ENCODE measurements around the gene PDE9A. TPM values are rescaled to one million over a fixed set of nuclear protein-coding genes. Genes with fewer than 3 reads are reported as not detected.

PDE9A gene
- total and polyA plus RNA-seq, 2 experiments from 2014 or later, result not detected

DNA sequence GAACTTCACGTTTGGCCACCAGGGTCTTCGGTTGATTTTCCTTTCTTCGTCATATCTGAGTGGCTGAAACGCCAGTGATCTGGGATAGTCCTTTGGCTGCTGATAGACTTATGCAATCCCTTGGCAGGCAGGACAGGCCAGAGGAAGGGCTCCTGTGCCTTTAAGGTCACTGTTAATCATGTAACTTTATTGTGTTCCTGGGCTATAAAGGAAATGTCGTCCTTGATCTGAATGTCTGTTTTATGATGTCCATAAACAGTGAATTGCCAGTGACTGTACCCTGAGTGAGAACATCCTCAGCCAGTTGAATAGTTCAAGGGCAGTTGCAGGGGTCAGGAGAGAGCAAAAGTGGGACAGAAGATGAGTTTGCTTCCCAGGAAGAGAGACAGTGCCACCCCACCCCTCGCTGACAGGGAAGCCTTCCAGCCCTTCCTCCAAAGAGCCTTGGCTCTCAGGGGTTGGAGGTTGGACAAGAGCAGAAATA lies 68.0 kb downstream of the PDE9A start:
- Histone ChIP-seq H3K27me3 (replicated peaks; ENCODE audit: insufficient read depth) (peaks cover 16% of the 10 kb centered on the region), H3K36me3 (ENCODE audit: low read depth) (no peaks in the 10 kb centered on the region), H3K4me1 (ENCODE audit: insufficient read depth) (peaks cover 22% of the 10 kb centered on the region), H4K20me1 (ENCODE audit: insufficient read depth) (no peaks in the 10 kb centered on the region), H3K9ac (no peak overlapping the region), H3K79me2 (ENCODE audit: insufficient read depth) (no peaks in the 10 kb centered on the region), H3F3A (ENCODE audit: insufficient read depth) (no peaks in the 10 kb centered on the region), H2AFZ (no peak overlapping the region), H3K9me2 (ENCODE audit: insufficient read depth) (no peaks in the 10 kb centered on the region), H3K9me3 (ENCODE audit: low read depth) (no peaks in the 10 kb centered on the region), H3K27ac (no peak overlapping the region), H3K4me3 (no peak overlapping the region), H3K4me2 (ENCODE audit: unreplicated experiment) (peak overlapping the region; percentile 10)
- in situ Hi-C loops (cut with MboI), result no loop called here
- peak; percentile 32 for DNase-seq
- 2 to 5% methylated on average over 6 of the region's 6 CpGs for WGBS, 2 experiments (ENCODE audit: low coverage in 1 of 2, low lambda C conversion rate in 2 of 2, missing lambda C conversion rate in 2 of 2)
- no peak for TF ChIP-seq EZH2phosphoT487 (IDR thresholded peaks at IDR 0.05; ENCODE audit: insufficient read depth, low read depth)
- TF ChIP-seq EZH2 (IDR thresholded peaks at IDR 0.05; ENCODE audit: insufficient read depth, poor library complexity, severe bottlenecking), result no peak

- peaks cover 15% of the 10 kb centered on the region for H3K27me3 ChIP-seq (replicated peaks; ENCODE audit: insufficient read depth)
- no peaks in the 10 kb centered on the region for H3F3A ChIP-seq (ENCODE audit: insufficient read depth)
- H3K9me2 ChIP-seq (ENCODE audit: insufficient read depth), result no peaks in the 10 kb centered on the region
- no peaks in the 10 kb centered on the region for H3K9me3 ChIP-seq (ENCODE audit: low read depth)
- H2AFZ ChIP-seq, result no peak overlapping the region
- no peak for DNase-seq
- H3K4me3 ChIP-seq, result no peak overlapping the region
- H3K27ac ChIP-seq, result no peak overlapping the region
- H3K79me2 ChIP-seq (ENCODE audit: insufficient read depth), result no peaks in the 10 kb centered on the region
- in situ Hi-C loops (cut with MboI), result no loop called here
- H3K36me3 ChIP-seq (ENCODE audit: low read depth), result no peaks in the 10 kb centered on the region
- WGBS, 2 experiments (ENCODE audit: low coverage in 1 of 2, low lambda C conversion rate in 2 of 2, missing lambda C conversion rate in 2 of 2), result 64 to 71% methylated on average over 11 of the region's 11 CpGs
- no peak for TF ChIP-seq EZH2 (IDR thresholded peaks at IDR 0.05; ENCODE audit: insufficient read depth, poor library complexity, severe bottlenecking)
- no peak for TF ChIP-seq EZH2phosphoT487 (IDR thresholded peaks at IDR 0.05; ENCODE audit: insufficient read depth, low read depth)
- peaks cover 22% of the 10 kb centered on the region for H3K4me1 ChIP-seq (ENCODE audit: insufficient read depth)
- no peaks in the 10 kb centered on the region for H4K20me1 ChIP-seq (ENCODE audit: insufficient read depth)
- H3K9ac ChIP-seq, result no peak overlapping the region
- H3K4me2 ChIP-seq (ENCODE audit: unreplicated experiment), result no peak overlapping the region
Measured at GRCh38 chr21:42722153-42722552, 68.7 kb downstream of the PDE9A start.

DNA sequence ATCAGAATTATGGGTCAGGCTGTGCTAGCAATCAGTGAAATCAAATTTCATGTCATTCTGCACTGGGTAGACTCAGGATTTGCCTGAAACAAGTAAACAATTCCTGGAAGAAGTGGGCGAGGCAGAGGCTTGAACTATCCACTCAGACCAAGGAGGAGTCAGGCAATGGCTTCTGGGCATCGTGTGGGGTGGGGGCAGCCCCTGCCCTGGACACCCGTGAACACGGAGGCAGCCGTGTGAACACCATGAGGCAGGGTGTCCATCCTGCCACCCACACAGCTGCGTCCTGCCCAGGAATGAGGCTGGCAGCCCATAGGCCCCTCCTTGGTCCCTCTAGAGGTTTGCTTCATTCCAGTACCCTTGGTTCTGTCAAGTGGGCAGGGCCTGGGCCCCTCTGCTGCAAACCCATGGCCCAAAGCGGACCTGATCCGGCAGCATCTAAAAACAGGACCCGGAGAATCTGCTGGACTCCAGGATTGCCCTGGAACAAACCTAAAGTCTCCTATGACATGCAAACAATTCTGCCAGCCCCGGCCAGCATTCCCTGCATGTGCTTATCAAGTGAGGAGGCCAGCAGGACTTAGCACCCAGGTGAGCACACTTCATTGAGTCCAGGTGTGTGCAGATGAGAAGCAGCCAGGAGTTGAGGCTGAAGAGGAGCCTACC lies 69.5 kb downstream of the PDE9A start:
- Histone ChIP-seq H3K4me3 (no peak overlapping the region), H3K4me2 (ENCODE audit: unreplicated experiment) (no peak overlapping the region), H2AFZ (no peak overlapping the region), H3F3A (ENCODE audit: insufficient read depth) (no peaks in the 10 kb centered on the region), H3K79me2 (ENCODE audit: insufficient read depth) (no peaks in the 10 kb centered on the region), H3K9me3 (ENCODE audit: low read depth) (no peaks in the 10 kb centered on the region), H3K36me3 (ENCODE audit: low read depth) (no peaks in the 10 kb centered on the region), H3K27ac (no peak overlapping the region), H3K9me2 (ENCODE audit: insufficient read depth) (no peaks in the 10 kb centered on the region), H3K27me3 (replicated peaks; ENCODE audit: insufficient read depth) (peaks cover 18% of the 10 kb centered on the region), H3K9ac (no peak overlapping the region), H4K20me1 (ENCODE audit: insufficient read depth) (no peaks in the 10 kb centered on the region), H3K4me1 (ENCODE audit: insufficient read depth) (peaks cover 22% of the 10 kb centered on the region)
- WGBS, 2 experiments (ENCODE audit: low coverage in 1 of 2, low lambda C conversion rate in 2 of 2, missing lambda C conversion rate in 2 of 2), result 57% methylated on average over 10 of the region's 10 CpGs
- in situ Hi-C loops (cut with MboI), result no loop called here
- TF ChIP-seq EZH2 (IDR thresholded peaks at IDR 0.05; ENCODE audit: insufficient read depth, poor library complexity, severe bottlenecking) (no peak), EZH2phosphoT487 (IDR thresholded peaks at IDR 0.05; ENCODE audit: insufficient read depth, low read depth) (no peak)
- no peak for DNase-seq

DNA sequence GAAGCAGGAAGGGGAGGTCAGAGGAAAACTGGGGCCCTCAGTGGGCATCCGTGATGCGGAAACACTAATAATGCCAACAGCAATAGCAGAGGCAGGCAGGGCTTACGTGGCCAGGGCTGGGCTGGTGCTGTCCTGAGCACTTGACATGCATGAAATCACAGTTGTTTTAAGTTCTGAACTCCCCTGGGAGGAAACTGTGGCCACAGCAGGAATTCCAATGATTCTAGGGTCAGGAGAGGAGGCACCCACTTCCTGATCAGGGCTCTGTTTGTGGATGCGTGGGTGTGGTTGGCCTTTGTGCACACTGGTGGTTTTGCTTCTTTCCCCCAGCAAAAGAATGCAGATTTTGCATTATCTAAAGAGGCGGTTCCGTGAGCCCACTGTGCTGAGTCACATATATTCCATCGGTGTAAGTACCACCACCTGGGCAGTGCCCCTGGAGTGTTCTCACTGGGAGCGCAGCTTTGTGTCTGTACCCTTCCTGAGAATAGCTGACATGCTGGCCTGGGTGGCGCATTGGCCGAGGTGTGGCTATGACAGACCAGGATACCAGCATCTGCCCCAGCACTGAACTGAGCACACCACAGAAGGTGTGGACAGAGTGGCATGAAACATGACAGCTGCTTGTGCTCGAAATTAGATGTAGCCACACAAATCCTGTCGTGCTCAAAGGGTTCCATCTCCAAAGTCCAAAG lies 71.0 kb downstream of the PDE9A start:
- Histone ChIP-seq H3K27ac (no peak overlapping the region), H3K4me2 (ENCODE audit: unreplicated experiment) (peak overlapping the region; percentile 69), H3F3A (ENCODE audit: insufficient read depth) (no peaks in the 10 kb centered on the region), H3K79me2 (ENCODE audit: insufficient read depth) (no peaks in the 10 kb centered on the region), H3K9ac (no peak overlapping the region), H3K27me3 (replicated peaks; ENCODE audit: insufficient read depth) (peaks cover 17% of the 10 kb centered on the region), H2AFZ (no peak overlapping the region), H3K9me2 (ENCODE audit: insufficient read depth) (no peaks in the 10 kb centered on the region), H4K20me1 (ENCODE audit: insufficient read depth) (no peaks in the 10 kb centered on the region), H3K9me3 (ENCODE audit: low read depth) (no peaks in the 10 kb centered on the region), H3K36me3 (ENCODE audit: low read depth) (no peaks in the 10 kb centered on the region), H3K4me1 (ENCODE audit: insufficient read depth) (peaks cover 22% of the 10 kb centered on the region), H3K4me3 (0 out of 2 replicates have a peak overlapping the region, but pooled peaks have one; percentile 3)
- in situ Hi-C loops (cut with MboI), result no loop called here
- WGBS, 2 experiments (ENCODE audit: low coverage in 1 of 2, low lambda C conversion rate in 2 of 2, missing lambda C conversion rate in 2 of 2), result 40 to 44% methylated on average over 12 of the region's 12 CpGs
- peak; percentile 90 for DNase-seq
- TF ChIP-seq EZH2 (IDR thresholded peaks at IDR 0.05; ENCODE audit: insufficient read depth, poor library complexity, severe bottlenecking) (no peak), EZH2phosphoT487 (IDR thresholded peaks at IDR 0.05; ENCODE audit: insufficient read depth, low read depth) (0 out of 2 replicates have a peak, but pooled peaks have one; percentile 70)
